ENCODE results near the gene SKA3. TPM values are rescaled to one million over a fixed set of nuclear protein-coding genes. Genes with fewer than 3 reads are reported as not detected.

Gene SKA3
- total and polyA plus RNA-seq, 2 of the 13 experiments (the other 11 are each of a cell fraction or from before 2014, with no cell fraction given): 7.2 to 10.8 TPM

GRCh38 chr13:21176982-21177284 is 581 bp upstream of the SKA3 start (continued):
- TF ChIP-seq ZBTB33 (CRISPR knock-in tag; IDR thresholded peaks at IDR 0.05): no peak
- TF ChIP-seq PRDM4 (CRISPR knock-in tag; IDR thresholded peaks at IDR 0.05; ENCODE audit: borderline replicate concordance): peak; percentile 3; the same call in 1 of the 2 replicates
- TF ChIP-seq FOXO4 (CRISPR knock-in tag; conservative IDR thresholded peaks at IDR 0.05): peak; percentile 98; the same call in 1 of the 2 replicates
- TF ChIP-seq ZNF407 (CRISPR knock-in tag; IDR thresholded peaks at IDR 0.05; ENCODE audit: not compliant biosample characterization): peak; percentile 32
- TF ChIP-seq TEAD2 (CRISPR knock-in tag; IDR thresholded peaks at IDR 0.05): no peak
- peak; percentile 29; the same call in 1 of the 2 replicates for TF ChIP-seq ZBTB38 (CRISPR knock-in tag; IDR thresholded peaks at IDR 0.05)
- TF ChIP-seq ZNF232 (CRISPR knock-in tag; IDR thresholded peaks at IDR 0.05; ENCODE audit: borderline replicate concordance): peak; percentile 45; the same call in 1 of the 2 replicates
- TF ChIP-seq ZNF737 (CRISPR knock-in tag; IDR thresholded peaks at IDR 0.05; ENCODE audit: borderline replicate concordance): 0 out of 2 replicates have a peak, but pooled peaks have one; percentile 62
- no peak for TF ChIP-seq SRSF4 (IDR thresholded peaks at IDR 0.05; ENCODE audit: low read depth, low read length, poor library complexity, severe bottlenecking)
- TF ChIP-seq ZNF512B (CRISPR knock-in tag; IDR thresholded peaks at IDR 0.05; ENCODE audit: borderline replicate concordance): peak; percentile 91
- TF ChIP-seq ZFYVE20 (CRISPR knock-in tag; IDR thresholded peaks at IDR 0.05; ENCODE audit: borderline replicate concordance, low read depth): peak; percentile 83; the same call in 1 of the 2 replicates
